Kidney epithelial cell (primary cell): ENCODE data around the gene UNC13D. TPM values are rescaled to one million over a fixed set of nuclear protein-coding genes. Genes with fewer than 3 reads are reported as not detected.
"Not testable (repeated sequence)": the region's sequence is repeated elsewhere in the genome, so short reads cannot be mapped to it uniquely, and the experiment has no call there.

Experiments used
- DNase-seq: peaks from one replicate; pipeline ENCODE4 v3.0.0-alpha.2; 2010; ENCODE audit warnings: low read depth
- H3K27me3 ChIP-seq: 2 replicates; pipeline ENCODE4 v1.6.0; 2011; ENCODE audit warnings: low read length; ENCODE audit not compliant: control insufficient read depth, insufficient read depth
- H3K36me3 ChIP-seq: 2 replicates; pipeline ENCODE4 v1.5.1; 2011; ENCODE audit warnings: low read length; ENCODE audit not compliant: control insufficient read depth, insufficient read depth
- H3K4me3 ChIP-seq: 2 replicates; pipeline ENCODE4 v1.5.1; 2011; ENCODE audit warnings: low read depth, mild to moderate bottlenecking, control low read depth, low read length
- CTCF ChIP-seq: IDR thresholded peaks from 2 replicates; pipeline ENCODE4 v1.5.1; 2011; ENCODE audit warnings: mild to moderate bottlenecking, moderate library complexity, low read length, control low read depth, inconsistent platforms; ENCODE audit not compliant: insufficient read depth, poor library complexity, severe bottlenecking
- total RNA-seq: library from RNA; depleted of rRNA; stranded (reverse); fragments of >200 nt; gene quantifications from 2 replicates; pipeline ENCODE4 v1.2.3, GENCODE V29; 2015

UNC13D gene
- total RNA-seq, 1 donor from 2014 or later, result 14.0 TPM

- H3K27me3 ChIP-seq, result no peaks in the 10 kb centered on the region
- H3K4me3 ChIP-seq, result peak overlapping the region; percentile 72
- DNase-seq, result no peak
- TF ChIP-seq CTCF, result no peak
- no peaks in the 10 kb centered on the region for H3K36me3 ChIP-seq
Measured at GRCh38 chr17:75856062-75856756, 12.0 kb upstream of the UNC13D start.

- Histone ChIP-seq H3K36me3 (no peaks in the 10 kb centered on the region), H3K4me3 (peak within 1 kb of the TSS; percentile 72), H3K27me3 (no peaks in the 10 kb centered on the region)
- peak; percentile 100 for DNase-seq
- TF ChIP-seq CTCF, result no peak
Measured at GRCh38 chr17:75855310-75856061, 11.3 kb upstream of the UNC13D start, which contains the start of gene WBP2. TSS of gene WBP2 (minus strand) at chr17:75855335. CDS start at chr17:75855297, 38 bp downstream.

GRCh38 chr17:75854881-75855309, 10.7 kb upstream of the UNC13D start:
- H3K27me3 ChIP-seq, result no peaks in the 10 kb centered on the region

GRCh38 chr17:75854101-75854748, 10.0 kb upstream of the UNC13D start:
- H3K4me3 ChIP-seq, result peak overlapping the region; percentile 53
- peaks cover 2% of the 10 kb centered on the region for H3K36me3 ChIP-seq
- H3K27me3 ChIP-seq, result no peaks in the 10 kb centered on the region
- TF ChIP-seq CTCF, result no peak
- DNase-seq, result no peak

More at GRCh38 chr17:75854881-75855309, 10.7 kb upstream of the UNC13D start:
- peak overlapping the region; percentile 53 for H3K4me3 ChIP-seq
- H3K36me3 ChIP-seq, result no peaks in the 10 kb centered on the region
- TF ChIP-seq CTCF, result peak; percentile 20
- DNase-seq, result no peak

GRCh38 chr17:75853433-75853832, 9.2 kb upstream of the UNC13D start:
- DNase-seq, result no peak
- Histone ChIP-seq H3K27me3 (no peaks in the 10 kb centered on the region), H3K36me3 (peaks cover 2% of the 10 kb centered on the region), H3K4me3 (no peak overlapping the region)
- TF ChIP-seq CTCF, result no peak

- H3K27me3 ChIP-seq, result not testable (repeated sequence)
Measured at GRCh38 chr17:75851693-75851991, 7.4 kb upstream of the UNC13D start.

More at GRCh38 chr17:75851693-75851991, 7.4 kb upstream of the UNC13D start:
- H3K4me3 ChIP-seq, H3K36me3 ChIP-seq, DNase-seq: not testable (repeated sequence)
